GM19455 (cell line): ENCODE results near the gene DNLZ.

Experiments used
- ATAC-seq: cut with Tn5 transposase; IDR thresholded peaks from one replicate; pipeline ENCODE4 v1.9.1; 2021; ENCODE audit not compliant: unreplicated experiment

Gene DNLZ

DNA sequence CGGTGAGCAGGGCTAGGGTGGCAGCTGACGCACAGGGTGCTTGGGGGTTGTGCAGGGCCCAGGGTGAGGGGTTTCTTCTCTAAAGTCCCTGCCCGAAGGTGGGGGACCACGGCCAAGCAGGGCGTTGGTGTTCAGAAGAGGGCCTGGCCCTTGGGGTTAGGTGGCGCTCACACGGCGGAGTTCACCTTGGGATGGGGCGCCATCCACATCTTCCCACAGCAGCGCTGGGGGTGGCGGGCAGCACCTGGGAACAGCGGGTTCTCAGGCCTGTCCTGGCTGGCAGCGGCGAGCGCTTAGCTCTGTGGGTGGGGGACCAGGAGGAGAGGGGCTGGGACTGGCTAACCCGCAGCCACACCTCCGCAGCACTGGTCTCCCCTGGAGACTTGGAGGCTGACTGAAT lies 30.1 kb downstream of the DNLZ start:
- no peak for ATAC-seq

DNA sequence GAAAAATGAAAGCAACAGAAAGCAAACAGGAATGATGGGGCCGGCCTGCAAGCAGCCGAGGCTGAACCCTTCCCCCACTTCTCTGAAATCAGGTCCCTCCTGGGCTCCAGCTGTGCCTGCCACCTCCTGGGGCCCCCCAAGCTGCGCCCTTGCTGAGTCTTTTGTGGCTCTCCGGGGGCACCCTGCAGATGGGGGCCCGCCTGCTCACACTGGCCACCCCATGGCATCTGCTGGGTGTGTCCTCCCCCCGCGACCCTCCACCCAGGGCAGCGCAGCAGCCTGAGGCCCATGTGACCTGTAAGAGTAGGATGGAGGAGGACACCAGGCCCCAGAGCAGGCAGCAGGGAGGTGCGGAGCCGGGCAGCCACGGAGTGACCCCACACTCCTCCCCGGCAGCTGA lies 30.5 kb downstream of the DNLZ start:
- no peak for ATAC-seq

DNA sequence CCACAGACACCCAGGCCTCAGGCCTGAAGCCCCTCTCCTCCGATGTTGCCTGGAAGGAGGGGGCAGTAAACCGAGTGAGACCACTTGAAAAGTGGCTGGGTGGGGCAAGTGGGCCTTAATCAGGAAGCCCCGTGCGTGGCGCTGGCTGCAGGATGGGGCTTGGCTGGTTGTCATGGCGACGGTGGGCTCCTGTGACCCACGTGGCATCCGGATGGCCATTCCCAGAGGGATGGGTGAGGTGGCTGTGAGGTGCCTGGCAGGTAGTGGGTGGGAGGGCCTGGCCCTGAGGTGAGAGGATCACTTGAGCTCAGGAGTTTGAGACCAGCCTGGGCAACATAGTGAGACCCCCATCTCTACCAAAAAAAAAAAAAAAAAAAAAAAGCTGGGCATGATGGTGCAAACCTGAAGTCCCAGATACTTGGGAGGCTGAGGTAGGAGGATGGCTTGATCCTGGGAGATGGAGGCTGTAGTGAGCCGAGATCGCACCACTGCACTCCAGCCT lies 31.0 kb downstream of the DNLZ start:
- ATAC-seq: no peak

DNA sequence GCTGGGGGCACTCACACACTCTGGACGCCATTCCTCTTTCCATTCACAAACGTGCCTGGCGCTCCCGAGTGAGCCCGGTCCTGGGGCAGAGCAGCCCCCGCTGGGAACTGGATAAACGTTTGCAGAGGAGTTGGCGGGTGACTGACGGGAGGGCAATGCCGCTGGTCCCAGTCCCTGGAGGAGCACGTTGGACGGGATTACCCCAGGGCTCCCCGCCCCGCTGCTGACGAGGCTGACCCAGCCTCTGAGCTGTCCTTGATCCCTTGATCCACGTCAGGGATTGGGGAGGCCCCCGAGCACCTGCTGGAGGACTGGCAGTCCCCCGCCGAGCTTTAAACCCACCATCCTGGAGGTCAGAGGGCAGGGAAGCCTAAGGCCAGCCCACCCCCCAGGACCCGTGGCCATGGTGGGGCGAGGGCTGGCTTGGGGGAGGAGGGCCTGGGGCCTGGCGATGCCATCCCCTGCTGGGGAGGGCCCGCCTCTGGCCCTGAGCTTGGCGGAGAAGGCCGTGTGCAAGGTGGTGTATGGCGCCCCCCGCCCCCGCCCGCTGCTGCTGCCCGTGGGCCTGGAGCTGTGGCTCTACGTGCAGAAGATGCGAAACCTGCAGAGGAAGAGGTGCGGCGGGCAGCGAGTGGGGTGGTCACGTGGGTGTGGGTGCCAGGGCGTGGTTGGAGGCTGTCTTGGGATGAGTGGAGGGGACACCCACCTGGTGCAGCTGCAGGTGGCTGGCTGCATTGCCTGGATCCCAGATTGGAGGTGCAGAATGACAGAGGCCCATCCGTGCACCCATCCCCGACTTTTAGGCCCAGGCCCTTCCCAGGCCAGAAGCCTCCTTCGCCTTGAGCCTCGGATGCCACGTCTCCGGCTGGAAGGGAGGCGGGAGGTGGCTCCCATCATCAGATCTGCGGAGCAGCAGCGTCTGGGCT lies 31.7 kb downstream of the DNLZ start:
- ATAC-seq: no peak

DNA sequence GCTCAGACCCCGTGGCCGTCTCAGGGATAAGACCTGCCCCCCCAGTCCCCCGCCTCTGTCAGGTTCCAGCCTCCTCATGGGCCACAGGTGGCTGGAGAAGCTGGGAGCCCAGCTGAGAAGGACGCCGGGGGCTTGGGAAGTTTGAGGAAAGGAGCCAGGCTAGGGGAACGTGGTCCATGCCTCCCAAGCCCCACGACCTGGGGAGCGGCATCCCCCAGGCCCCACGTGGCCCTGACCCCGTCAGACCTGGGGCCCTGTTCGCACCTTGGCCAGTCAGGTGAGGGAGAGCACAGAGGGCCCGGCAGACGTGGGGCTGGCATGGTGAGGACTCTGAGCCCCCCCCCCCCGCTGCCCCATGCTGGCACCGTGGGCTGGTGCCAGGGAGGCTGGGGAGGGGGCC lies 32.5 kb downstream of the DNLZ start:
- ATAC-seq: no peak

DNA sequence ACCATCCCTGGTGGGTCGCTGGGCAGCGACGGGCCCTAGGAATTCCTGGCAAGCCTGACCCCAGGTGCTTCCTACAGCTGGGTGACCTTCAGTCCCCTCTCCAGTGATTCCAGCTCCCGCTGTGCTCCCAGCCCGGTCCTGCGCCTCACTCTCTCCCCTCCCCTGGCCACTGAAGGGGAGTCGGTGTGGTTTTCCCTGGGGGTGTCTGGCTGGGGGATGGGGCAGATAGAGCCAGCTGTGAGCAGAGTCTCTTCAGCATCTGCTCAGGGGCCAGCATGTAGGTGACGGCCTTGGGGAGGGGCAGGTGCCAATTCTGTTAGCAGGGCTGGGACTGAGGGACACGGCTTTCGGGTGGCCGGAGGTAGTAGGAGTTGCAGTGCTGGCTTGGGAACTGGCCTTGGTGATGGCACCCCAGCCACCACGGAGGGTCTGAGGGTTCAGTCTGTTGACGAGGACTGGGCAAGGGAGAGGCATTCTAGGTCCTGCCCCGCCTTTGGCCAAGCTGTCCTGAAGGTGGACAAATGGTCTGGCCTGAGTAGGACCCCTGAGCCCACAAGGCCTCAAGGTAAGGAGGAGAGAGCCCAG lies 33.0 kb downstream of the DNLZ start:
- ATAC-seq: no peak

DNA sequence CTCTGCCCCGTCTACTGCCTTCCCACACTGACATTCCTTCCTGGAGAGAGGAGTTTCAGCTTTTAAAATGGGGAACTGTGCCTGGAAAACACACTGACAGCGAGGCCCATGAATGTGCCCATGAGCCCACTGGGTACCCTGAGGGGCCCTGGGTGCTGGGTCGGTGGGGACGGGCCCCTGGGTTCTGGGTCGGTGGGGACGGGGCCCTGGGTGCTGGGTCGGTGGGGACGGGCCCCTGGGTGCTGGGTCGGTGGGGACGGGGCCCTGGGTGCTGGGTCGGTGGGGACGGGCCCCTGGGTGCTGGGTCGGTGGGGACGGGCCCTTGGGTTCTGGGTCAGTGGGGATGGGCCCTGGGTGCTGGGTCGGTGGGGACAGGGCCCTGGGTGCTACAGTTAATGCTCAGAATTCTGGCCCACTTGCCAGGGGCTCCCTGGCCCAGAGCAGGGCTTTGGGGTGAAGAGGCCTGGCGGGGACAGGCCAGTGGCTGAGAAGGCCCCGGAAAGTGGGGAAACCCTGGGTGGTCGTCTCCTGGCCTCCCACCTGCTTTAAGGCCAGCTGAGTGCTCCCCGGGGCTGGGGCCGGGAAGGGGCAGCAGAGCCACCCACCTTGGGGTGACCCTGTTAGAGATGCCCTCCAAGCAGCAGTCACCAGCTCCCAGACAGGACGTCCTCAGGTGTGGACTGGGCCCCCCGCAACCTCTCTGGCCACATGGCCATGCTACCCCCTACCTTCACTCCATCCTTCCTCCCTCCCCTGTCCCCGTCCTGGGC lies 33.7 kb downstream of the DNLZ start:
- ATAC-seq: no peak

DNA sequence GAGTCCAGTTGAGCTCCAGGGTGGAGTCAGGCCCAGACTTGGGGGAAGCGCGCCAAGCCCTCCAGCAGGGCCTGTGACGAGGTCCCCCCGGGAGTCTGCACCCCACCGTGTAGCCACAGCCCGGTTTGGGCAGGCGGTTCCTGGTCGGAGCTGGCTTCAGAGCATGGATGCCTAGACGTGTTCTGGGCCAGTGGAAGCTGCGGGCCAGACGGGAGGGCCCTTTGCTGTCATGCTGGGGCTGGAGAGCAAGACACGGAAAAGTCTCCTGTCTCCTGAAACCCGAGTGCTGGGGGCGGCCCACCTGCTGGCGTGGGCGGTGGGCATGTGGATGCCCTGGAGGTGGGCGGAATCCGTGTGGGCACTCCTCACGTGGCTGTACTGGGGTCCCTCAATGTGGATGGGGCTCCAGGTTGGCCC lies 34.3 kb downstream of the DNLZ start:
- ATAC-seq: no peak

DNA sequence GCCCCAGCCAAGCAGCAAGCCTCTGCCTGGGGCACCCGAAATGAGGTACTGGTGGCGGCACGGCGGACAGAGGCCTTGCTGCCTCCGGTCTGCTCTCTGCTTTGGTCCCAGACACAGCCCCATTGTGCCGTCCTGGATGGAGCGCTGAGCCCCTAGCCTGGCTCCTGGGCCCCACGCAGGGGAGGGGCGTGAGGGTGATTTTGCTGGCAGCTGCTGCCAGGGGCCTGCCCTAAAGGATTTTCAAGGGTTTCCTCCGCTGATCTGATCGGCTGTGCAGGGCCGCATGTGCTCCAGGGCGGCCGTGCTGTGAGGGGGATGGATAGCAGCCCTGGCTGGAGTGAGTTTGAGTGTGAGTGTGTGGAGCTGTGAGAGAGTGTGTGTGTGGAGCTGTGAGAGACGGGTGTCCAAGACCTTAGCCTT lies 34.9 kb downstream of the DNLZ start:
- no peak for ATAC-seq

DNA sequence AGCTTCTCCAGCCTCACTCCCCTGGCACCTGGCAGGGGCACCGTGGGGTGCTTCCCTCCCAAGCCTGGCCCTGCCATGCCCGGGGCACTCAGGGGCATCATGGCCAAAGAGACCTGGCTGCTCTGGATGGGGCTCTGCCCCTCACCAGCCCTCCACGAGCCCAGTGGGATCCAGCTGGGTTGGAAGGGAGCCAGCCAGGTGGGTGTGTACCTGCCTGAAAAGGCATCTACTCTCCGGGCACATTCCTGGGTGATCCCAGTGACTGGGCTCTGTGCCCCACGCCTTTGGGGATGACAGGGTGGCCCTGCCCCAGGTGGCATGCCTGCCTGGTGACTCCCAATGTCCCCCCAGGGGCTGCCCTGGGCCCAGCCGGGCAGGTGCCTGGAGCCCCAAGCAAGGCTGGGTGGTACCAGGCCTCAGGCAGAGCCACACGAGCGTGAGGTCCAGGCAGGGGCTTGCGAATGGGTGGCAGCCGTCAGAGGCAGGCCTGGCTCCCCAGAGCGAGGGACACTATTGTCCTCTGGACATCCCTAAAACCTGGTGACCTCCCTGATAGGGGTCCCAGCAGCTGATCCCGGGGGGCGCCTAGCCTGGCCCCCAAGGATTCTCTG lies 35.4 kb downstream of the DNLZ start:
- ATAC-seq: no peak

DNA sequence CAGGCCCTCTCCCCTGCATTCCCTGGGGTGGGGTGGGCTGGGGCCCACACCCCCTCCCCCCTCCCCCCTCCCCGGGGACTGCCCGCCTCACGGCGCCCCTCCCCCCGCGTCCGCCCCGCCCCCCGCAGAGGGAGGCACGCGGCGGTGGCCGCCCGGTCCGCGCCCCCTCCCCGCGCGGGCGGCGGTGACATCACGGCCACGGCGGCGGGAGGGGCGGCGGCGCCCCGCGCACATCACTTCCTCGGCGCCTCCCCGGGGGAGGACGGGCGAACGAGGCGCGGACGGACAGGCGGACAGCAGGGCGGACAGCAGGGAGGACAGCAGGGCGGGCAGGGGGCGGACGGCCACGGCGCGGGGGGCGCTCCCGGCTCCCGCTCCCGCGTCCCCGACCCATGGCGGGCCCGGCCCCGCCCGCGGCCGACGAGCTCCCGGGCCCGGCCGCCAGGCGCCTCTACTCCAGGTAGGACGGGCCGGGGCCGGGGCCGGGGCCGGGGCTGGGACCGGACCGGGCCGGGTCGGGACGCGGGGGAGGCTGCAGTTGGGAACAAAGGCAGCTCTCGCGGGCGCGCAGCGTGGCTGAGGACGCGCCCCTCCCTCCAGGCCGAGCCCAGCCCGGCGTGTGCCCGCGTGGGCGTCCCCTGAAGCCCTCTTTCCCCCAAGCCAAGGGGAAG lies 36.1 kb downstream of the DNLZ start, which contains the start of gene GPSM1:
TSS of gene GPSM1 (plus strand) at position 236 of the 671 bp plus-strand sequence. CDS start at position 393, 157 bp downstream.
- ATAC-seq: no peak

DNA sequence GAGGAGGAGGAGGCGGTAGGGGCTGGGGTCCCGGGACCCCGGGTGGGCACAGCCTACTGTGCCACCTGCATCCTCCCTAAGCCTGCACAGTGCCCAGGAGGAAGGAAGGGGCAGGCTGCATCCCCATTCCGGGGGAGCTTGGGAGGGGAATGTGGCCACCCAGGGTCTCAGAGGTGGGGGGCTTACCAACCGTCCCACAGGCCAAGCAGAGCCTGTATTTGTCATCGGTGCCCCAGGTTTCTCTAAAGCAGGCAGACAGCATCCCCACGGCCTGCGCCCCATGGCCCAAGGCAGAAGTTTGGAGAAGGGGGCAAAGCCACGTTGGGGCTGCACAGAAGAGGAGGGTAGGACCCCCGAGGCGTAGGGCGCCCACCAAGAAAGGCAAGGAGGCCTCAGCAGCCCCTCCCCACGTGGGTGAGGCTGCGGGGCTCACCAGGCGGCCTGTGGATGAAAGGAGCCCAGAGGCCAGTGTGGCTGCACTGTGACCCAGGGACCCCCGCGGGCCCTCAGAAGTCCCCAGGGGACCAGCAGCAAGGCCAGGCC lies 36.7 kb downstream of the DNLZ start:
- ATAC-seq: no peak

DNA sequence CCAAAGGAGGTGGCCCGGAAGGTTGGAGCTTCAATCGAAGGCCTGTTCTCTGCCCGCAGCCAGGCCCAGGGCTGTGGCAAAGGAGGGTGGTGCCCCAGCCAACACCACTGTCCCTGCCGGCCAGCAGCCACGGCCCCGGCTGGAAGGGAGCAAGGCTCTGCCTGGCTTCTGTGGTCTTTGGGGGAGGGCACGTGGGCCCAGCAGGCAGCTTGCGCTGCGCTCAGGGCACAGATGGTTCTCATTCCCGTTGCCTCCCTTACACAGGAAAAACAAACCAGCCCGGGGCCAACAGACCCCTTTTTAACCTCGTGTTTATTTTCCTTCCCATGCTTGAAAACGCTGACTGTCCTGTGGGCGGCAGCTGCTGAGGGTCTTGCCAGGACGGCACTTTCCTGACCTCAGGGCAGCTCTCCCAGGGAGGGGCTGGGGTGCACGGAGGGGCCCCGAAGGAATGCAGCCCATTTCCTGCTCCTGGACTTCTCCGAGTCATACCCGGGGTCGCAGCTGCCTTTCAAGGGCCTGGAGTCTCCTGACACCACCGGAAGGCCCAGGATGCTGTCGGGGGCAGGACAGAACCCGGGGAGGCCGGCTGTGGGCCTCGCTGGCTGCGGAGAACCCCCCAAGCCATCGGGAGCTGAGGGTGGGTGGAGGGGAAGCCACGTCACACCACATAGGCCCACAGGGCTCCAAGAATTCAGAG lies 37.3 kb downstream of the DNLZ start:
- ATAC-seq: no peak

DNA sequence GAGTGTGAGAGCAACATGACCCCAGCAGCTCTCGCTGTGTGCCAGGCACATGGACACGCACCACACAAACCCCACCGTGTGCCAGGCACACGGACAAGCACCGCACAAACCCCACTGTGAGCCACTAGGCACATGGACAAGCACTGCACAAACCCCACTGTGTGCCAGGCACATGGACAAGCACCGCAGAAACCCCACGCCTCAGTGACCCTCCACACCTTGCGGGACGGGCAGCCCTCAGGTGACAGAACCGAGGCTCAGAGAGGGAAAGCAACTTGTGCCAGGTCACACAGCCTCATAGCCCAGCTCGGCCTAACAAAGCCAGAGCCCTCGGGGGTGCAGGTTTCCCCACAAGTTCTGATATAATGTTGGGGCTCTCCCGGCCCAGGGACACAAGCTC lies 38.2 kb downstream of the DNLZ start:
- ATAC-seq: no peak

DNA sequence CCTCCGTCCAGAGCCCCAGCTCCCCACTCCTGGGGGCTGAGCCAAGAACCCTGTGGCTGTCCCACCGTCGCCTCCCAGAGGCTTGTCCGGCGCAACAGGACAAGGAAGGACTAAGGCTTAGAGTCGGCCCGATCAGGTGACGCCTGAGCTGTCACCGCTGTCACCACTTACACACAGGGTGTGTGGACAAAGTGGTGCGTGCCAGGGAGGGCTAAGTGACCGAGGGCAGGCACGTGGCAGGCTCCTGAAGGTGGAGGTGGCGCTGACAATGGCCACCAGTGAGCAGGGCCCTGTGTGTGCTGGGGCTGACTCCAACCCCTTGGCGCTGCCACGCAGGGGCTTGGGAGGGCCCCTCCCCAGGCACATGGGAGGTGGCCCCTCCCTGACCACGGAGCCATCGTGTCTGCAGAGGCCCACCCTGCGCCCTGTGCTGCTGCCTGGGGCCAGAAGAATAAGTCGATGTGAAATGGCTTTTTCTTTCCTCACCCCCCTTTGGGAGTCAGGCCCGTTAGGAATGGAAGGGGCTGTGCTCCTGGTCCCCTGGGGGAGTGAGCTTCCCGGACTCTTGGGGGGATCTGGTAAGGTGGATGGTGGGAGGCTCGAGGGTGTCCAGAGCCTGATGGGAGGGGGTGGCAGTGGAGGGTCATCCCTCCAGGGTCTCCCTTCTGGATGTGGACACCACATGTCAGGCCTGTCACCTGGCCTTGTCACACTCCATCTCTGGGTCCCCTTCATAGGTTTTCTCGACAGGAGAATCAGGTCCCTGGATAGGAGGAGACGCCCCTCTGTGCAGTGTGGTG lies 38.8 kb downstream of the DNLZ start:
- no peak for ATAC-seq

DNA sequence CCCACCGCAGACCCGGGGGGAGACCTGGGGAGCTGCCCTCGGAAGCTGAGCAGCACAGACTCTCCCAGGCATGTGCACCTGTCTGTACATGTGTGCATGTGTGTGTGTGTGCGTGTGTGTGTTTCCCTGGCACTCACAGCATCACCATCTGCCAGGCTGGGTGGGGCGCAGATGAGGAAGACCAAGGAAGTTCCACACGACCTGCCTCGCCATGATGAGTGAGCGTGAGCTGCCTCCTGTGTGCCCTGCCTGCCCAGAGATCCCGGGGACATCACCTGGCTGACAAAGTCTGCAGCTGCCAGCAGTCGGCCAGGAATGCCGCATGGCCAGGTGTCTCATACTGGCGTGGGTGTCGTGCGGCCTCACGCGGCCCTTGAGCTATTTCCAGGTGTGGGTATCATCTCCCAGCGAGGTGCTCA lies 40.2 kb downstream of the DNLZ start:
- ATAC-seq: no peak

DNA sequence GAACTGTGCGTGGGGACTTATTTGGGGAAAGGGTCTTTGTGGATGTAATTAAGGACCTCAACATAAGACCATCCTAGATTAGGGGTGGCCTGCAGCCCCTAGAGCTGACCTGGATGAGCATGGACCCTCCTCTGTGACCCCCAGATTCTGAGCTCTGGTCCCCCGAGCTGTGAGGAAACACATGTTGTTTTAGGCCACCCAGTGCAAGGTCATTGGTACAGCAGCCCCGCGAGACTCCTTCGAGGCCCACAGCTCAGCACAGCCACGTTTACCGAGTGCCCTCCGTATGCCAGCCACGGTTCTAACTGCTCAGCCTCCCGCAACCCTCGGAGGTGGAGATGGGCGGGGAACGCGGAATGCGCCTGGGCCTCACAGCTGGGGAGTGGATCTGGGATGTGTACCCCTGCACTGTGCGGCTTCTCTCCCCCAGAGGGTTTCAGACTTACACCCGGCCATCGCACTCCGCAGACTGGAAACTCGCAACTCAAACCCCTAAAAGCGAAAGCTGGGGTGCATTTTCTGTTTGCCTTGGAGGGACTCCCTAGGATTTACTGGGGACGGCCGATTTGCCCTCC lies 40.7 kb downstream of the DNLZ start:
- no peak for ATAC-seq

DNA sequence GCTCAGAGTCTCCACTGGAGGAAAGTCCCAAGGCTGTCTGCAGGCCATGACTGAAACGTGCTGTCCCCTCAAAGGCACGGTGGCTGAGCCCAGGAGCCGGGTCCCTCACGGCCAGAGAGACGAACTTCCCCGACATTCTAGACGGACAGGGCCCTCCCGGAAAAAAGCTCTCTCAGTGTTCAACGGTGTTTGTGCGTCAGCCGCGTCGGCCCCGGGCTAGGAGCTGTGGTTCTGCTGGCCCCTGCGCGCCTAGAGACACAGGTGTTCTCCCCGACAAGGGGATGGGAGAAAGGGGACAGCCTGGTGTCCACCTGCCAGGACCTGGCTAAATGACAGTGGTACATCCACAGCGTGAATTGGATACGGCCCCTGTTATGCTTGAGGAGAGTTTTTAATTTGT lies 42.0 kb downstream of the DNLZ start:
- no peak for ATAC-seq
